Stimulated activated CD8-positive, alpha-beta memory T cell treated with anti-CD3 and anti-CD28 coated beads, Interleukin-2, amount 100 ng/mL, for 48 hours (primary cell): ENCODE results near the gene HOXC12.
A peak's percentile ranks its signal among the peaks of the same experiment; 100 is the strongest.

Experiments used
- DNase-seq, 2 donors: peaks; one replicate each; pipeline ENCODE4 v3.0.0-alpha.2; 2020; ENCODE audit warnings: low read depth in 2 of 2

The HOXC12 gene, protein sequence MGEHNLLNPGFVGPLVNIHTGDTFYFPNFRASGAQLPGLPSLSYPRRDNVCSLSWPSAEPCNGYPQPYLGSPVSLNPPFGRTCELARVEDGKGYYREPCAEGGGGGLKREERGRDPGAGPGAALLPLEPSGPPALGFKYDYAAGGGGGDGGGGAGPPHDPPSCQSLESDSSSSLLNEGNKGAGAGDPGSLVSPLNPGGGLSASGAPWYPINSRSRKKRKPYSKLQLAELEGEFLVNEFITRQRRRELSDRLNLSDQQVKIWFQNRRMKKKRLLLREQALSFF

DNA sequence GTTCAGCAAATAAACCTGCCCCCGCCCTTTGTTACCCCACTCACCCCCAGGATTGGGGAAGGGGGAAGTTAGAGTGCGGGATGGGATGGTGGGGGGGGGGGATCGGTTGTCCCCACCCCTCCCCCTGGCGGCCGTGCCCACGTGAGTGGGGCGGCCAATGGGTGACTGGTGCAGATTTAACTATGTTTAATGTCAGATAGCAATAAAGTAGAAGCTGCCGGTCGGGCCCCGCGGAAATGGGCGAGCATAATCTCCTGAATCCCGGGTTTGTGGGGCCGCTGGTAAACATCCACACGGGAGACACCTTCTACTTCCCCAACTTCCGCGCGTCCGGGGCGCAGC is at the start of gene HOXC12:
TSS of gene HOXC12 (plus strand) at position 210 of the 342 bp plus-strand sequence. CDS start at position 237, 27 bp downstream.
- DNase-seq, result no peak

DNA sequence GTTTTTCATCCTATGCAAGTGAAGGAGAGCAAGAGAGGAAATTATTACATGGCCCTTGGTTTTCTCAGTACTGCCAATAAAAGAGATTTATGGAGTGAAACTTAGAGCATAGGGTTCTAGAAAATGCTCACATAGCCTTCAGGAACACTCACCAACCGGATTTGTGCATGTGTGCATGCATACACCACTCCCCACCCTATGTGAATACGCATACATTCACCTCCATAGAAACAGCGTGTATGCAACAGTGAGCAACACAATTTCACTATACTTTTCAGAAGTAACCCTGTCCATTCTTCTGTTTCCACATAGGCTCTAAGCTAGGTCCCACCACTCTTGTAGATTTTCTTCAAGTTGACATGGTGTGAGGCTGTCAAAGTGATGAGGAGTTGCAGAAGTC is 47.6 kb upstream of the HOXC12 start:
- no peak for DNase-seq

DNA sequence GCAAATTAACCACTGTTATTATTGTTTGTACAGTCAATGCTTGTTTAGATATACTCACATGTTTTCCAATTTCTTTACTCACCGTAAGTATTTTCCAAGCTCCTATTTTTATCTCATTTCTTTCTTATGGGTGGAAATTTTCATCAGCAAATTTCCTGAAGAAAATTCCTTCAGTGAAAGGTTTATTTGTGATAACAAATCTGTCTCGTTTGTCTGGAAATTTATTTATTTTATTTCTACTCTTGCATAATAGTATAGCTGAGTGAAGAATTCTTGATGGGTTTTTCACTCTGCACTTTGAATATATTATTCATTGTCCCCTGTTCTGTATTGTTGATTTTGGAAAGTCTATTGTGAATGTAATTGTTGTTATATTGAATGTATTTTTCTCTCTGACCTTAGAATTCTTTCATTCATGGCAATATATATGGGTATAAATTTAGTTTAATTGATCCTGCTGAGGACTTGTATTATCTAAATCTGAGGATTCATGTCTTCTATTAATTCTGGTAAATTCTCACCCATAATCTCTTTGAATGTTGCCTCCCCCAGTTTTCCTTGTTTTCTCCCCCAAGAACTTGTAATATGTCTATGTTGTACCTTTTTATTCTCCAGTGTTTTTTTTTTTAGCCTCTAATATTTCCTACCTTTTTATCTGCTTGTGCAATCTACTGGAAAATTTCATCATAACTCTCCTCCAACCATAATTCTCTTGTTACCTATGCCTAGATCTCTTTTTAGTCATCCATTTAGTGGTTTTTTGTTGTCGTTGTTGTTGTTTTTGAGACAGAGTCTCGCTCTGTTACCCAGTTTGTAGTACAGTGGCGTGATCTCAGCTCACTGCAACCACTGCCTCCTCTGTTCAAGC is 37.7 kb upstream of the HOXC12 start:
- no peak for DNase-seq

DNA sequence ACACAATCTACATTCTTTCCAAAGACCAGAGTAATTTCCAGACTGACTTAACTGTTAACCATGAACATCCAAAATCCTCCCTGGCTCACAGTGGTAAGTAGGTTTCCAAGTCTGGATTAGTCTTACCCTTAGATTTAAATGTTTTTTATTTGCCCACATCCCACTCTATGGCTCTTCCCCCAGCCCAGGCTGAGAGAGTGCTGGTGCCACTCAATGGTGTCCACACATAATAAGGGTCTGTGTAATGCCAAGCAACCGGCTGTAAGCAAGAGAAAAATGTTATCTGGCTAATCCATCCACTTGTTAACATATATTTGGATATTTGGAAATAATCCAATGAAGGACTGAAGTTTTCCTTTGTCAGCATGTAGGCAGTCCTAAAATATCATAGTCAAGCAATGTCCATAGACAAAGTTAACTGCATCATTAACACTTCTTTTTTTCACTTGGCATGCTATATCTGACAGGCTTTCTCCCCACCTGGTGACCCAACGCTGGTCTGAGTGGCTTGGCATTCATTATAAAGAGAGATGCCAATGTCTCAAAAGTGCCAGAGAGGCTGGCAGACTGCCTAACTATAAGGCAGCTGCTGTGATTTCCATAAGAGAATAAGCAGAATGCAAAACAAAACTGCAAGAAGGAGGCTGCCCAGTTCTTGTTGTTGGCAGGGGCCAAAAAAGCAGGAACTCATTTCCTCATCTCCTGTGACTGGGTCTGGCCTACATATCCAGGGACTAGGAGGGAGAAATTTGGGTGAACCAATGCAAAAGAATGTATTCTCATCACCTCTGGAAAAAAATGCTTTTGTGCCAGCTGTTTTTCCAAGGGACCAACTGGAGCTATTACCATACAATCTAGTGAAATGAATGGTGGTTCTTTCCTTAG is 29.9 kb upstream of the HOXC12 start:
- no peak for DNase-seq

DNA sequence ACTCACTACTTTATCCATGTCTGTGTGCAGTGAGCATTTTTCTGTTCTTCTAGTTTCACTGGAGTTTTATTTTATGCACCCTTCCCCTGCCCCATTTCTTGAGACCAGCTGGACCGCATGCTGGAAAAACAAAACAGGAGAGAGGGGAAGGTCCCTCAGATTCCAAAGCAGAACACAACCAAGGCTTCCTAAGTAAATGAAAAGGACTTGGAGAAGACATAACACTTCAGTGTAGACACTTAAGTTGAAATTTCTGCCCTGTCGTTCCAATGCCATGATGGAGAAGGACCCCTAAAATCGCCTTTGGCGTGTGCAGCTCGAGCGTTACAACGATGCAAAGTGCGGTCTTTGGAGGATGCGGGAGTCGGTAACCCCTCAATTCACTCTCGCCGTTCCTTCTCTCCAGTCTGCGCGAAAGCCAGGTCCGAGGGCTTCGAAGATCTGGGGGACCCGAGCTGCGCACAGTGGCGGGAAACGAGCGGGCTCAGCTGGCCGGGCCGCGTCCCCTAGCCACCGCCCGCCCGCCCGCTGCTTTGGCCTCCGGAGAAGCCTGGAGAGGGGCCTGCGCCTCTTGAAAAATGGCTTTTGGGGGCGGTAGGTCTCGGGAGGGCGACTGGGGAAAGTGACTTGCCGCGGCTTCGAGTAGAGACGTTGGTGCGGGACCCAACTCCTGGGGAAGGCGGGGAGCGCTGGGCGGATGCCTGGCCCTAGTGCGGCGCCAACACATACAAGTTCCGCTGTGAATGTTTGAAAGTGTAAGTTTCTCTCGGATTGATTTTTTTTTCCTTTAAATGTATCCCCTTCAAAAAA is 27.3 kb upstream of the HOXC12 start:
- no peak for DNase-seq

DNA sequence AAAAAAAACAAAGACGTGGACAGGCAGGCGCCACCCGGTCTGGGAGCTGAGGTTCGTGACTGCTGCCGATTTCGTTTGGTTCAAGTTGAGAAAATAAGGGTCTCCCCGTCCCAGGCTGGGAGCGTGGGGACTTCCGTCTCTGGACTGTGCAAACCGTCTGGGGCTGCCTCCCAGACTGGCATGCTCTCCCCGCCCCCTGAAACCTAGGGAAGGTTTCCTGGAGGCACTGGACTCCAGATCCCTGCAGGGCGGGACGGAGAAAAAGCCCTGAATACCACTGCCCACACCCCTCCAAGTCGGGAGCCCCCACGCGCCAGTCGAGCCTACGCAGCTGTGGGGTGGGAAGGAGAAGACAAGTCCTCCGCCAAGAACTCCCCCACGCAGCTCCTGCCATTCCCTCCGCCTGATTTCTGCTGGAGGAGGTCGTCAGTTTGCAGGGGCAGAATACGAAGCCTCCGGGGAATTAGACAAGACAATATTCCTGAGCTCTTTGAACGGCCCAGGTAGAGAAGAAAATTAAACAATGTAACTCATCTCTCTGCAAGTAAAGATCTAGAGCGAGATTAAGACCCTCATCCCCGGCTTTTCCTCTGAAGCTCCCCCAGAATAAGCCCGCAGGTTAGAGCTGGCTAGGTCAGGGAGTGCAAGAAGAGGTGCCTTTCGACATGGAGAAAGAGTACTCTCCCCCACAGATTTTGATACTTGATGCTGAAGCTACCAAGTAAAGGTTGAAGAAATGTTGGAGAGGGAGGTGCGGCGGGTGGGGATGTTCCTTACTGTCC is 26.5 kb upstream of the HOXC12 start:
- DNase-seq, result no peak

DNA sequence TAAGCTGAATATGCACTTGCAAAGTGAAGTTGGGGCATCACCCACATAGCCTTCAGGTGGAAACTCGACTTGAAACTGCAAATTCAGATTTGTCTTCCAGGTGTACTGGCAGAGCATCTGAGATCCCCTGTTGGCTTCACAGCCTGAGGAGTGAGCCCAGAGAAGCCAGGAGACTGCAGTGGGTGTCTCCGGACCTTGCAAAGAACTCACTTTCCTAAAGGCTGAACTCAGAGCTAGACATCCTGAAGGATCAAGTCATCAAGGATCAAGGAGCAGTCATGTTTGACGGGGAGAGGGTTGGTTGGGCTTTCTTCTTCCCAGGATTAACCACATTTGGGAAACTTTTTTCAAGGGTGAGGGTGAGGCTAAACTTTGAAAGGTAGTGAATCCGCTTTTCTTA is 25.2 kb upstream of the HOXC12 start:
- no peak for DNase-seq

DNA sequence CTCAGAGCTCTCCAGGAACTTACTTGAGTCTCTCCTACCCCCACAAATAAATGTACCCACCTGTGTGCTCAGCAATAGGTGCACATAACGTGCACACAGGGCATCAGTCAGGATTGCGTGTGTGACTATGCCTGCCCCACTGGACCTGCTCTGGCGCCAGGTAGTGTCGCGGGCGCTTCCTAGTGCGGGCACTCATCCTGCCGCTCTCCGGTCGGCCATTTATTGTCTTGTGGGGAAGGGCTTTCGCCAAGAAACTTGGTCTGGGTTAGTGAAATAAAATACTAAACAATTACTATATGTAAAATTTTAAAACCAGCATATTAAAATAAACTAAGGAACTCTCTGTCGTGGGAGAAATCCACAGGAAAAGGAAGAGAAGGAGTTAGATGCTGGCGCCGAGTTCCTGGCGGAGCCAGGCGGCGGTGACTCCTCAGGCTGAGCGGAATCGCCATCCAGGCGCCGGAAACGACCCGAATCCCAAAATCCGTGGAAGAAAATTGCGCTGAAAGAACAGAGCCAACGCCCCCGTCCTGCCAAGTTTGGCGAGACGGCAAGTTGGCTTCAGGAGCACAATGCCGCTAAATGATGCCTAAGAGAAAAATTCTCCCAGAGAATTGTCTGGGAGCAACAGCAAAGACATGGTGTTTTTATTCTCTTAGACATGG is 24.0 kb upstream of the HOXC12 start:
- no peak for DNase-seq

DNA sequence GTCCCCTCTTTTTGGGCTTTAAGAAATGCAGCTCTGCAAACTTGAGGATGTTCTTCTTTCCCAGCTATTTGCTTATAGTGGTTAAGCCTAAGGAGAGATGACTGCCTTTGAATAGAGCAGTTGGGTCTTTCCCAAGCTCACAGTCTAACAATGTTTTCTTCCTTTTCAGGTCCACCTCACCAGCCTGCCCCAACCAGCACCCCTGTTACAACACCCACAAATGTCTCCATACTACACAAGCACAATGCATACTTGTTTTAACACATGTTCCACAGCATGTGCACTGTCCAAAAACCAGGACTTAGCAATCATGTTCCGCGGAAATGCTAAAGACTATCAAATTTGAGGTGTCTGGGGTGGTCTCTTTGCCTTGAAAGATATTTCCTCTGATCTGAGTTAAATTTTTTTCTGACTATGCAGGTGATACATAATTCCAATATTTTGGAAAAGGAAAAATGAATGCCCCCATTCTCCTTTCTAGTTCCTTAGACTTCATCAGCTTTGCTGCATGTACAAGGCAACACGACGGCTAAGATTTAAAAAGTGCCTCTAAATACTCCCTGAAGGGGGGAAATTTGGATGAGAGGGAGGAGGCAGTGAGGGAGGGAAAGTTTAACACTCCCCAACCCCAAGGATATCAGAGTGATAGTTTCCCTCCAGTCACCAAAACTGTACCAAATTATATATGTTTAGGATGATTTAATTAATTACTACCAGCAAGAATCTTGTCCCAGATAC is 22.7 kb upstream of the HOXC12 start:
- DNase-seq, result no peak

DNA sequence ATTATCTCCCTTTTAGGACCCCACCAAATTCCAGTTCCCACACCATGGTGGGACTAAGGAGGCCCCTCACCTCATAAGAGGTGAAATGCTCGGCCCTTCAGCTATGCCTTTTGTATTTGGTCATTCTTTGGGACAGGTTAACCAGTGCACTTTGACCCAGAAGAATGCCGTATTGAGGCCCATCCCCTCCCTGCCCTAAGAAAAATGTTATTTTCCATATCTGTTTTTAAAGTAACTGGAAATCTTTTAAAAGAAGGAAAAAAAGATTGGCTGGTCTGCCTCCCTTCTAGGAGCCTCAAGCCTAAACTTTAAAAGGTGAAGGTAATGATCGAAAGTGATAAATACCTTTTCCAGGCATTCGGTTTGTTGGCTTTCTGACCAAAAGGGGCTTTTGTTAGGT is 21.8 kb upstream of the HOXC12 start:
- no peak for DNase-seq

DNA sequence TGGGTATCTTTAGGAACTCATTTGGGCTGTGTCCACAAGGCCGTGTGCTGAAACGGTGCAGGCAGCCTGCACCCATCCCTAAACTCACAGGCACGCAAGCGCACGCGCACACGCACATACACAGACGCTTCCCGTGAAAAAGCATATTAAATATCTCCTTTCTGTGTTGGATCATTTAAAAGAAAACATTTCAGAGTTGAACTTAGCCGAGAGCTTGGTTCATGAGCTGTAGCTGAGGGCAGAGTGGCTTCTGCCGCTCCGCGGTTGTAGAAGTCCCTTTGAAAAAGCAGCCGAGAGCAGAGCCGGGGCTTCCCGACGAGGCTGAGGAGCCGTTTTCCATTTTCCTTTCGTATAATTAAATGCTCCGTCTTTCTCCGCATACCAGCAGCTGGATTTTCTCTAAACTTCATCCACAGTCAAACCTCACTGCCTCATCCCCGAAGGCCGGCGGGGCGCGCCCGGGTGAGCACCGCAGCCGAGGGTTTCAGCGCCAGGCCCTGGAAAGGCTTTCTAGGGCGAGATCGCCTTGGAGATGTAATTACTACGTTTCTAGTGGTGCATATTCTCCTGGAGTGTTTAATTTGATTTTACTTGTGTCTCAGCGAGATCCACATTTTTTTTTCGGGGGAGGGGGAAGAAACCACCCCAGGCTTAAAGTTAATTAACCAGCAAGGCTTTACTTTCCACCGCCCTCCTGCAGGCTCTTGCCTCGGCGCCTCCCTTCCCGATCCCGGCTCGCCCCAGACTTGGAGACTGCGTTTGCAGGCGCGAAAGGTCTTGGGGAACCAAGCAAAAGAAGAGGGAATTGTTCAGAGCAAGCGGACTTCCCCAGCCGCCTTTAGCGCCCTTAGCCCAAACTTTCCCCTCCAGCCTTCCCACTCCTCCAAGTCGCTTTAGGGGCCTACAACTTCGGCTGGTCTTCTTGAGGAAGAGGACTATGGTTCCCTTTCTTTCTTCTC is 19.0 kb upstream of the HOXC12 start:
- DNase-seq, result no peak

DNA sequence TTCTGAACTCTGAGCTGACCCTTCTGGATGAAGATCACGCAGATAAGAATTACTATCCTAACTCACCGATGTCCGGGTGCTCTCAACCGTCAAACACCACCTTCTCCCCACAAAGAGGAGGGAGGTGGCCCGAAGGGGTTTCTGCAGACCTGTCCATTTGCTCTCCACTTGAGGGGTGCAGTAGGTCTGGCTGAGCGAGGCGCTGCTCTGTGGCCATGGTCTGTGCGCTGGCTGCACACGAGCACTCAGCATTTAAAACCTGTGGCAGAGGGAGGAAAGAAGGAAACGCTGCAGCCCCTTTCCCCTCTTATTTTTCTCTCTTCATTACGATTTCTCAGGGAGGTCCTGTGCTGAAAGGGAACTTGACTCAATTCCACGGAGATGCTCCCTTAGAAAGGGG is 17.6 kb upstream of the HOXC12 start:
- no peak for DNase-seq

DNA sequence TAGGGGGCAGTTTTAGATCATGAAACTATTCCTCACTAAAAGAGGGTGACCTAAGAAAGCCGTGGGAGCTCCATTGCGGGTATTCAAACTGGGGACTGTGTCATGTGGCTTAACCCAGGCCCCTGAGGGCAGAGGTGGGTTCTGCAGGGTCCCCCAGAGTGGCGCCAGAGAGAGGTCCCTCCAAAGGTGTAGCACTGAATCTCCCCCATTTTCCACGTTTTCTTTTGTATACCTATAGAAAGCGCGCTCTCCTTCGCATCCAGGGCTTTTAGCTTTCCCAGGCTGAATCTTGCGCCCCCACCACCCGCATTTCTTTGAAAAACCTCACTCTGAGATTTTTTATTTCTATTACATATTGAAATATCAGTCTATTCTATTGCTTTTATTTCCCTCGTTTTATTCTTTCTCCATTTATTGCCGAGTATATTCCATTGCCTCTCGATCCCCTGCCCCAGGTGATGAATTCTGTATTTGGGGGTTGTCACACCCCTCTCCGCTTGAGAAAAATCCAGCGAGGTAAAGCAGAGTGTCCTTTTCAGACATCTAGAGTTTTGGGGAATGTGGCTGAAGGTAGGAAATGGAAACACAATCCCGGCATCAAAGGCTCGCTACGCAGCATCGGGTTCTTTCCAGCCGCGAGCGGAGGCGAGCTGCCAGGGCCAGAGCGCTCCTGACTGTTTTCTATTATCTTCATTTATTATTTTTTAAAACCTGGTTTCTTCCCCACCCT is 16.9 kb upstream of the HOXC12 start:
- DNase-seq, result no peak

DNA sequence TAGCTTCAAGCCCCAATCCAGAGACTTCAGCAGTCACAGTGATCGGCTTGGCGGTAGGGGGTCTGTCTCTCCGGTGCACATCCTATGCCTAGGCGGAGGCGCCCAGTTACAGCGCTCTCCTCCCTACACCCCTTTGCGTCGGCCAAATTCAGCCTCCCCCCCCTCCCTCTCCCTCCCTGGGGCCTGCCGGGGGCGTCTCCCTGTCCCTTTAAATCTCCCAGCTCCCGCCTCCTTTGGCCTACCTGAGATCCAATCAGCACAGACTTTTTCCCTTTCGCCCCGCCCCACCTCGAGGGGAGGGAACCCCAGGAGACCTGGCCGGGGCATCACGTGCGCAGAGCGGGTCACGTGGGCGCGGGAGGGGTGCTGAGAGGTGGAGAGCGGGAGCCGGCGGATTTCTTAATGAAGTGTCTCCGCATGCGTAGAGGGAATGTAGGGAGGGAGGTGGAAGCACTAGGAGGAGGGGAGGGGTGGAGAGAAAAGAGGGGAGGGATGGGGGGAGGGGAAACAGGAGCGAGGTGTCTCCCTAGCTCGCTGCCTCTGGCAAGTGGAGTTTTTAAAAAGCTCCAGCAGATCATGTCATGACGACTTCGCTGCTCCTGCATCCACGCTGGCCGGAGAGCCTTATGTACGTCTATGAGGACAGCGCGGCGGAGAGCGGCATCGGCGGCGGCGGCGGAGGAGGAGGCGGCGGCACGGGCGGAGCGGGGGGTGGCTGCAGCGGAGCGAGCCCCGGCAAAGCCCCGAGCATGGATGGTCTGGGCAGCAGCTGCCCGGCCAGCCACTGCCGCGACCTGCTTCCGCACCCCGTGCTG is 16.2 kb upstream of the HOXC12 start, which contains the start of gene HOXC13:
TSS of gene HOXC13 (plus strand) at position 506 of the 815 bp plus-strand sequence. CDS start at position 582, 76 bp downstream.
- DNase-seq, result peak in 1 of 2 donors; percentile 40

DNA sequence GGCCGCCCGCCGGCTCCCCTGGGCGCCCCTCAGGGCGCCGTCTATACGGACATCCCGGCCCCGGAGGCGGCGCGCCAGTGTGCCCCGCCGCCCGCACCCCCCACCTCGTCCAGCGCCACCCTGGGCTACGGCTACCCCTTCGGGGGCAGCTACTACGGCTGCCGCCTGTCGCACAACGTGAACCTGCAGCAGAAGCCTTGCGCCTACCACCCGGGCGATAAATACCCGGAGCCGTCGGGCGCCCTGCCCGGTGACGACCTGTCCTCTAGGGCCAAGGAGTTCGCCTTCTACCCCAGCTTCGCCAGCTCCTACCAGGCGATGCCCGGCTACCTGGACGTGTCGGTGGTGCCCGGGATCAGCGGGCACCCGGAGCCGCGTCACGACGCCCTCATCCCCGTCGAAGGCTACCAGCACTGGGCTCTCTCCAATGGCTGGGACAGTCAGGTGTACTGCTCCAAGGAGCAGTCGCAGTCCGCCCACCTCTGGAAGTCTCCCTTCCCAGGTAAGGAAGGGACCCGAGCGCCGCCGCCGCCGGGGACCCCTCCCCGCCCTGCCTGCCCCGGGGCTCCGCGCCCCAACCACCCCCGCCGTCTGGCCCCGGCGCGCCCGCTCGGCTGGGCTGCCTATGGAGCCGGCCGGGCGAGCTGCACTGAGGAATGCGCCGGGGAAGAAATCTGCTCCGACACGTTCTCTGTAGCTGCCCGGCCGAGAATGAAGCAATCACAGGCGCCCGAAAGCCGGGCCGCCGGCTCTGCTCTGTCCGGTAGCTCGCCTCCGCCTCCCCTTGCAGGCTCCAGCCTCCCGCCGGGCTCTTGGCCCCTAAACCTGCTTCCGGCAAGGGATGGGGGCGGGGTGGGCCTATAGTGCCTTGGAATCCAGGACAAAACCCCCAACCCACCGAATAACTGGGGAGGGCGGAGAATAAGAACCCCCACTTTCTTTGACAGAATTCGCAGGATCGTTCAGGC is 15.3 kb upstream of the HOXC12 start:
- DNase-seq, result no peak
